Measurements from ENCODE around the gene FADS2. TPM values are rescaled to one million over a fixed set of nuclear protein-coding genes. Genes with fewer than 3 reads are reported as not detected.
A peak's percentile ranks its signal among the peaks of the same experiment; 100 is the strongest.

FADS2 gene
- total RNA-seq, 2 experiments from 2014 or later, result 0.95 to 2.8 TPM

DNA sequence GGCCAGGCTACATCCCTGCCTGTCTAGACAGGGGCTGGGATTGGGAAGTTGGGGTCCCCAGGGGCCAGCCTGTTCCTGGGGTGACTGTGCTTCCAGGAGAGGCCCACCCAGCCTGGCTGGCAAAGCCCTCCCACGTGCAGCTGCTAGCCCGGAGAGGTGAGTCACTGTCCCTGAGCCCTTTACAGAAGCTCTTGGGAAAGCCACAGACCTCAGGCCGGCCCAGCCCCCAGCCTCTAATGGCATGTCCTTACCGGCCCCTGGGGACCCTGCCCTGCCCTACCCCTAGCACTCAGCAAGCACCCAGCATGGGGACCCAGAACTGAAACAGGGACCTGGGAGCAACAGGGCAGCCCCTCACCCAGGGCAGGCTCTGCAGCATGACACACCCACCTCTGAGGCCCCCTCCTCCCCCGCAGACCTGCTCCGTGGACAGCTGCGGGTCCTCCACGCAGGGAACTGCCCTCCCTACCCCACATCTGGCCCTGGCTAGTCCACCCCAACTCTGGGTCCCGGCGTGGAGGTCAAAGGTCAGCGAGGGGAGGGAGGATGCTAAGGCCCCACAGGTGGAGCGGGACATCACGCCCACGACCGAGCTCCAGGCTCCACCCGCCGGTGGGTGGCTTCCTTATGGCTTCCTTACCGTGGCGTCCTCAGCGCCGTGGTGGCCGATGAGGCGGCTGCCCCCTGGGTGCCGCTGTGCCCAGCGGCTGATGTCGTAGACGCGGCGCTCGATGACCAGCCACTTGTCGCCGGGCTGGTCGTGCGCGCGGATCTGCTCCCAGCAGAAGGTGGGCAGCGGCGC, 62.6 kb downstream of the FADS2 start:
- no TSS peak for BruUV-seq (replicated peaks)
- intact Hi-C loops (cut with micrococcal nuclease; ENCODE audit: unreplicated experiment), result loop anchor here (1.0 kb wide), 2 partner anchors 10 to 19 kb away; no protein-coding TSS in a partner anchor
- no peak for TF ChIP-seq EZH2phosphoT487 (IDR thresholded peaks at IDR 0.05; ENCODE audit: borderline replicate concordance, low read depth, low read length)
- TF ChIP-seq, protein P1, sequence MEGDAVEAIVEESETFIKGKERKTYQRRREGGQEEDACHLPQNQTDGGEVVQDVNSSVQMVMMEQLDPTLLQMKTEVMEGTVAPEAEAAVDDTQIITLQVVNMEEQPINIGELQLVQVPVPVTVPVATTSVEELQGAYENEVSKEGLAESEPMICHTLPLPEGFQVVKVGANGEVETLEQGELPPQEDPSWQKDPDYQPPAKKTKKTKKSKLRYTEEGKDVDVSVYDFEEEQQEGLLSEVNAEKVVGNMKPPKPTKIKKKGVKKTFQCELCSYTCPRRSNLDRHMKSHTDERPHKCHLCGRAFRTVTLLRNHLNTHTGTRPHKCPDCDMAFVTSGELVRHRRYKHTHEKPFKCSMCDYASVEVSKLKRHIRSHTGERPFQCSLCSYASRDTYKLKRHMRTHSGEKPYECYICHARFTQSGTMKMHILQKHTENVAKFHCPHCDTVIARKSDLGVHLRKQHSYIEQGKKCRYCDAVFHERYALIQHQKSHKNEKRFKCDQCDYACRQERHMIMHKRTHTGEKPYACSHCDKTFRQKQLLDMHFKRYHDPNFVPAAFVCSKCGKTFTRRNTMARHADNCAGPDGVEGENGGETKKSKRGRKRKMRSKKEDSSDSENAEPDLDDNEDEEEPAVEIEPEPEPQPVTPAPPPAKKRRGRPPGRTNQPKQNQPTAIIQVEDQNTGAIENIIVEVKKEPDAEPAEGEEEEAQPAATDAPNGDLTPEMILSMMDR (conservative IDR thresholded peaks at IDR 0.05; ENCODE audit: low read length), result 0 out of 2 replicates have a peak, but pooled peaks have one; percentile 19
- no peaks in the 10 kb centered on the region for H4K20me1 ChIP-seq (ENCODE audit: insufficient read depth, low read length)
- no peaks in the 10 kb centered on the region for H3K79me2 ChIP-seq (ENCODE audit: insufficient read depth, low read depth, low read length)
- peaks cover 30% of the 10 kb centered on the region for H3K4me1 ChIP-seq (ENCODE audit: insufficient read depth, low read length, poor library complexity, severe bottlenecking)
- H3K27ac ChIP-seq (ENCODE audit: low read depth, low read length, poor library complexity, severe bottlenecking), result peak overlapping the region; percentile 77
- H3K9me3 ChIP-seq (ENCODE audit: low read length), result no peaks in the 10 kb centered on the region
- H3K4me2 ChIP-seq (ENCODE audit: low read length), result peak overlapping the region; percentile 78
- H3K4me3 ChIP-seq (ENCODE audit: low read depth, low read length, poor library complexity, severe bottlenecking), result peak overlapping the region; percentile 93
- peak; percentile 48 for DNase-seq (ENCODE audit: low spot score)
- no peaks in the 10 kb centered on the region for H3K9me2 ChIP-seq (ENCODE audit: insufficient read depth, low read length)
- POLR2A ChIA-PET, result interaction anchor here (0.6 to 2.2 kb wide), 2 partner anchors 9 to 89 kb away, joined by 3 to 10 read pairs; no protein-coding TSS in a partner anchor
- peak overlapping the region; percentile 51; the same call in 1 of the 2 replicates for H2AFZ ChIP-seq (ENCODE audit: low read length)
- H3K36me3 ChIP-seq (ENCODE audit: insufficient read depth, low read length), result no peaks in the 10 kb centered on the region; the same call in 1 of the 2 replicates
- CTCF ChIA-PET (ENCODE audit: unreplicated experiment), result interaction anchor here (1.0 to 1.3 kb wide), 2 partner anchors 8 to 9 kb away, joined by 3 to 4 read pairs; no protein-coding TSS in a partner anchor

DNA sequence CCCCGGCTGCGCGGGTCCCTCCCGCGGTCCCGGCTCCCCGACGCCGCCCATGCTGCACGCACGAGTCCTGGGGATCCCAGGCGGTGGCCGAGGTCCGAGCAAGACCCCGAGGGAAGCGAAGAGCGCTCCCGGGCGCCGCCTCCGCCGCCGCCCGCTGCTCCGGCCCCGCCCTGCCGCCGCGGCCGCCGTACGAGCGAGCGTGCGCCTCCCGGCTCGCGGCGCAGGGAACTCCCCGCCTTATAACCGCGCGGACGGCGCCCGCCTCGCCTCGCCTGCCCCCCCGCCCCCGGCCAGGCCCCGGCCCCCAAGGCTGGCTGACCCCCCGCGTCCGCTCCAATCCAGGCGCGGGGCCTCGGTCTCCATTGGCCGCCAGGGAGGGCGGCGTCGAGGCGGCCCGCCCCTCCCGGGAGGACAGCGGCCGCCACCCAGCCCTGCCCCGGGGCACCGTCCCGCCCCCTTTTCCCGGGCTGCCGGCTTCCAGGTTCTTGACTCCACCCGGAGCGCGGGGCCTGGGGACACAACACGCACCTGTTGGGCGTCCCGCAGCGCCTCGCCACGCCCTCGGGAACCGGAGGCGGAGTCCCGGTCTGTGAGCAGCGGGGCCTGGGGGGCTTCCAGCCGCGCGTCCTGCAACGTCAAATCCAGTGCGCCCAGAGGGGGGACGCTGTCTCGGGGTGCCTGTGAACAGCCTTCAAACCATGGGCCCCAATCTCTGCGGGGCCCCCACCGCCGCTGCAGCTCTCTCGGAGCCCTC, 63.4 kb downstream of the FADS2 start, which contains the start of gene FADS3:
Gene FADS3, minus strand, starts transcription at position 215 of the 754 bp plus-strand sequence. Its CDS starts 164 bp downstream, at position 51.
- Histone ChIP-seq H3K9me2 (ENCODE audit: insufficient read depth, low read length) (no peaks in the 10 kb centered on the region), H3K36me3 (ENCODE audit: insufficient read depth, low read length) (no peaks in the 10 kb centered on the region; the same call in 1 of the 2 replicates), H3K27ac (ENCODE audit: low read depth, low read length, poor library complexity, severe bottlenecking) (peak within 1 kb of the TSS; percentile 77), H3K4me1 (ENCODE audit: insufficient read depth, low read length, poor library complexity, severe bottlenecking) (peaks cover 30% of the 10 kb centered on the region), H2AFZ (ENCODE audit: low read length) (peak within 1 kb of the TSS; percentile 84), H3K9me3 (ENCODE audit: low read length) (no peaks in the 10 kb centered on the region), H3K79me2 (ENCODE audit: insufficient read depth, low read depth, low read length) (no peaks in the 10 kb centered on the region), H3K4me3 (ENCODE audit: low read depth, low read length, poor library complexity, severe bottlenecking) (peak within 1 kb of the TSS; percentile 93), H3K4me2 (ENCODE audit: low read length) (peak within 1 kb of the TSS; percentile 78), H4K20me1 (ENCODE audit: insufficient read depth, low read length) (no peaks in the 10 kb centered on the region)
- ChIA-PET POLR2A (interaction anchor here (2.2 kb wide), 1 partner anchor 10 kb away, joined by 10 read pairs; no protein-coding TSS in a partner anchor), CTCF (ENCODE audit: unreplicated experiment) (interaction anchor here (1.3 kb wide), 1 partner anchor 10 kb away, joined by 3 read pairs; no protein-coding TSS in a partner anchor)
- peak; percentile 88 for DNase-seq (ENCODE audit: low spot score)
- intact Hi-C loops (cut with micrococcal nuclease; ENCODE audit: unreplicated experiment), result loop anchor here (1.0 kb wide), 2 partner anchors 11 to 20 kb away; no protein-coding TSS in a partner anchor
- TF ChIP-seq EZH2phosphoT487 (IDR thresholded peaks at IDR 0.05; ENCODE audit: borderline replicate concordance, low read depth, low read length), result no peak
- TF ChIP-seq, protein P1 (conservative IDR thresholded peaks at IDR 0.05; ENCODE audit: low read length), result peak; percentile 42; the same call in 1 of the 2 replicates
- BruUV-seq (replicated peaks), result no TSS peak

Measured in OCI-LY7 (cell line).